OCI-LY1 (cell line): ENCODE data around the gene ROR2.

Source experiments
- EZH2 ChIP-seq: fragments of 200-600 bp; sonication (generic), shearing (Covaris generic); IDR thresholded peaks from 2 replicates; pipeline ENCODE4 v1.8.0; 2017; ENCODE audit warnings: borderline replicate concordance, mixed run types, mild to moderate bottlenecking, antibody characterized with exemption, low read length, moderate library complexity, mixed read lengths
- TF ChIP-seq, protein P1 (sequence below): fragments of 200-600 bp; sonication (generic), shearing (Covaris generic); IDR thresholded peaks from 2 replicates; pipeline ENCODE4 v1.5.1; 2017; ENCODE audit warnings: mild to moderate bottlenecking, antibody characterized with exemption, low read length, moderate library complexity, mixed read lengths

DNA sequence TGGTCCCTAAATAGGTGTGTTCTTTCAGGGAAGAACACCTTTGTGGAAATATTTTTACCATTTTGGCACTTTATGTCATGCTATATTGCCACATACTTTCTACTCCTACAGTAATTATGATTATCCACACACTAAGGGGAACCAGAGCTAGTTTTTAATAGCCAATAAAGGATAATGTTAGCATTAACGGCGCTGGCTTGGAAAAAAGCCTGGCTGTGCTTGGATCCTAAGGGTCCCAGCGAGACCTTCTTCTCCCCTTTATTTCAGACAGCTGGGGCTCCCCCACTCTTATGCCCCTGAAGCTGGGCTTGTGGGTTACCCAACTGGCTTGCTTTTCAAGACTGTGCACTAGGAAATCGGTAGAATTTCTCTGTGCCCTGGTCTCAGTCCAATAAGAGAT lies 367.8 kb downstream of the ROR2 start:
- TF ChIP-seq, protein P1, sequence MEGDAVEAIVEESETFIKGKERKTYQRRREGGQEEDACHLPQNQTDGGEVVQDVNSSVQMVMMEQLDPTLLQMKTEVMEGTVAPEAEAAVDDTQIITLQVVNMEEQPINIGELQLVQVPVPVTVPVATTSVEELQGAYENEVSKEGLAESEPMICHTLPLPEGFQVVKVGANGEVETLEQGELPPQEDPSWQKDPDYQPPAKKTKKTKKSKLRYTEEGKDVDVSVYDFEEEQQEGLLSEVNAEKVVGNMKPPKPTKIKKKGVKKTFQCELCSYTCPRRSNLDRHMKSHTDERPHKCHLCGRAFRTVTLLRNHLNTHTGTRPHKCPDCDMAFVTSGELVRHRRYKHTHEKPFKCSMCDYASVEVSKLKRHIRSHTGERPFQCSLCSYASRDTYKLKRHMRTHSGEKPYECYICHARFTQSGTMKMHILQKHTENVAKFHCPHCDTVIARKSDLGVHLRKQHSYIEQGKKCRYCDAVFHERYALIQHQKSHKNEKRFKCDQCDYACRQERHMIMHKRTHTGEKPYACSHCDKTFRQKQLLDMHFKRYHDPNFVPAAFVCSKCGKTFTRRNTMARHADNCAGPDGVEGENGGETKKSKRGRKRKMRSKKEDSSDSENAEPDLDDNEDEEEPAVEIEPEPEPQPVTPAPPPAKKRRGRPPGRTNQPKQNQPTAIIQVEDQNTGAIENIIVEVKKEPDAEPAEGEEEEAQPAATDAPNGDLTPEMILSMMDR: no peak
- no peak for TF ChIP-seq EZH2
